CD14-positive monocyte (primary cell): ENCODE data around the gene ROBO2. TPM values are rescaled to one million over a fixed set of nuclear protein-coding genes. Genes with fewer than 3 reads are reported as not detected.

ENCODE experiments used
- DNase-seq, 3 donors: peaks; one replicate each; pipeline ENCODE4 v3.0.0-alpha.2; 2011 to 2022
- H2AFZ ChIP-seq: 2 replicates; pipeline ENCODE4 v1.6.0; 2012; ENCODE audit warnings: mild to moderate bottlenecking, low read depth, low read length, inconsistent platforms; ENCODE audit not compliant: insufficient read depth, poor library complexity, severe bottlenecking
- H3K27ac ChIP-seq, 2 donors: 1 replicate in 1 of 2; 2 replicates in 1 of 2; pipeline ENCODE4 v1.5.1; 2012 to 2013; ENCODE audit warnings: low read length in 2 of 2, control low read depth in 1 of 2, inconsistent platforms in 1 of 2, low read depth in 1 of 2, mild to moderate bottlenecking in 1 of 2
- H3K27me3 ChIP-seq, 2 donors: one replicate each; pipeline versions ENCODE4 v1.6.0 to v1.6.1; 2011 to 2013; ENCODE audit warnings: low read length in 2 of 2; ENCODE audit not compliant: control insufficient read depth in 2 of 2, insufficient read depth in 2 of 2
- H3K36me3 ChIP-seq, 2 donors: replicated peaks in 1 of 2; 1 replicate in 1 of 2; 2 replicates in 1 of 2; pipeline versions ENCODE4 v1.5.1 to v1.6.1; 2012 to 2013; ENCODE audit warnings: low read length in 2 of 2, control low read depth in 1 of 2, inconsistent platforms in 1 of 2, mild to moderate bottlenecking in 1 of 2; ENCODE audit not compliant: insufficient read depth in 2 of 2, control insufficient read depth in 1 of 2
- H3K4me1 ChIP-seq, 2 donors: 1 replicate in 1 of 2; 2 replicates in 1 of 2; pipeline versions ENCODE4 v1.5.1 to v1.6.1; 2012 to 2013; ENCODE audit warnings: low read length in 2 of 2, control low read depth in 1 of 2, inconsistent platforms in 1 of 2, mild to moderate bottlenecking in 1 of 2, moderate library complexity in 1 of 2; ENCODE audit not compliant: insufficient read depth in 2 of 2, control insufficient read depth in 1 of 2
- H3K4me2 ChIP-seq: replicated peaks from 2 replicates; pipeline ENCODE3; 2012; ENCODE audit warnings: low read length, moderate library complexity, mild to moderate bottlenecking; ENCODE audit not compliant: poor library complexity, severe bottlenecking; ENCODE audit errors: extremely low read depth
- H3K4me3 ChIP-seq, 3 experiments: fragments of 200-600 bp in 1 of 3; sonication (generic) in 1 of 3; replicated peaks in 1 of 3; 1 replicate in 2 of 3; 2 replicates in 1 of 3; pipeline ENCODE4 v1.5.1; 2011 to 2013; ENCODE audit warnings: low read length in 3 of 3, mild to moderate bottlenecking in 3 of 3, control low read depth in 2 of 3, low read depth in 2 of 3, inconsistent platforms in 1 of 3, moderate library complexity in 1 of 3
- H3K79me2 ChIP-seq: 2 replicates; pipeline ENCODE4 v1.6.0; 2012; ENCODE audit warnings: mild to moderate bottlenecking, control low read depth, inconsistent platforms, low read length, moderate library complexity; ENCODE audit not compliant: insufficient read depth
- H3K9ac ChIP-seq: 2 replicates; pipeline ENCODE4 v1.6.0; 2017; ENCODE audit warnings: low read length, mild to moderate bottlenecking; ENCODE audit not compliant: insufficient read depth, poor library complexity, severe bottlenecking
- H3K9me3 ChIP-seq, 2 donors: replicated peaks in 1 of 2; 1 replicate in 1 of 2; 2 replicates in 1 of 2; pipeline versions ENCODE4 v1.5.1 to v1.6.1; 2012 to 2013; ENCODE audit warnings: low read length in 2 of 2, control low read depth in 1 of 2; ENCODE audit not compliant: control insufficient read depth in 1 of 2, insufficient read depth in 1 of 2
- H4K20me1 ChIP-seq: 2 replicates; pipeline ENCODE4 v1.6.0; 2012; ENCODE audit warnings: mild to moderate bottlenecking, low read length, control low read depth, moderate library complexity; ENCODE audit not compliant: insufficient read depth
- H3K27ac Mint-ChIP-seq, 7 donors: one replicate each; pipeline ENCODE4 v1.8.0; 2020; ENCODE audit warnings: mild to moderate bottlenecking in 7 of 7, mixed read lengths in 7 of 7, moderate library complexity in 6 of 7, inconsistent platforms in 2 of 7
- H3K27me3 Mint-ChIP-seq, 3 donors: one replicate each; pipeline ENCODE4 v1.8.0; 2021 to 2022; ENCODE audit warnings: low read depth in 3 of 3, mild to moderate bottlenecking in 3 of 3, mixed read lengths in 3 of 3, moderate library complexity in 3 of 3, inconsistent platforms in 1 of 3
- H3K36me3 Mint-ChIP-seq, 2 donors: one replicate each; pipeline ENCODE4 v1.8.0; 2020; ENCODE audit warnings: mixed read lengths in 2 of 2, inconsistent platforms in 1 of 2, mild to moderate bottlenecking in 1 of 2
- H3K4me1 Mint-ChIP-seq: one replicate; pipeline ENCODE4 v1.8.0; 2020; ENCODE audit warnings: mild to moderate bottlenecking, mixed read lengths
- H3K4me3 Mint-ChIP-seq, 2 donors: one replicate each; pipeline ENCODE4 v1.8.0; 2020; ENCODE audit warnings: mild to moderate bottlenecking in 2 of 2, mixed read lengths in 2 of 2, moderate library complexity in 1 of 2
- H3K9me3 Mint-ChIP-seq, 7 donors: one replicate each; pipeline ENCODE4 v1.8.0; 2020 to 2022; ENCODE audit warnings: mixed read lengths in 7 of 7, mild to moderate bottlenecking in 6 of 7, moderate library complexity in 6 of 7, inconsistent platforms in 2 of 7
- CTCF ChIP-seq: fragments of 200-600 bp; IDR thresholded peaks from one replicate; pipeline ENCODE4 v1.8.0; 2022; ENCODE audit warnings: antibody characterized with exemption, mild to moderate bottlenecking
- WGBS: methylation state at CpG from one replicate; pipeline ENCODE4 v1.1.5; 2013; ENCODE audit warnings: missing lambda C conversion rate; ENCODE audit not compliant: insufficient coverage; 5-methylcytosine and 5-hydroxymethylcytosine counted together
- intact Hi-C, 2 donors: fragments of 100-400 bp; cut with micrococcal nuclease; formaldehyde crosslinking; loops; one replicate each; pipeline versions ENCODE4 v1.15.0 to v1.15.1; 2023
- polyA plus RNA-seq, 3 donors: library from polyadenylated mRNA; depleted of rRNA in 1 of 3; unstranded in 2 of 3; stranded (reverse) in 1 of 3; fragments of 300-500 nt in 2 of 3; fragments of >200 nt in 1 of 3; fragmentation: Illumina TruSeq in 2 of 3; gene quantifications; 1 replicate in 2 of 3; 2 replicates in 1 of 3; pipeline ENCODE4 v1.2.3, GENCODE V29; 2012 to 2021

The ROBO2 gene
- polyA plus RNA-seq, 3 donors = not detected

GRCh38 chr3:77251136-77251535 is 211.2 kb downstream of the ROBO2 start:
- no peak for TF ChIP-seq CTCF
- Histone ChIP-seq H3K36me3 (no peaks in the 10 kb centered on the region), H3K27me3 (no peaks in the 10 kb centered on the region), H4K20me1 (no peaks in the 10 kb centered on the region), H3K4me2 (no peak overlapping the region), H2AFZ (no peak overlapping the region), H3K9me3 (no peaks in the 10 kb centered on the region), H3K79me2 (no peaks in the 10 kb centered on the region), H3K9ac (no peak overlapping the region), H3K4me1 (no peaks in the 10 kb centered on the region), H3K4me3 (no peak overlapping the region), H3K27ac (no peak overlapping the region)
- H3K9me3 Mint-ChIP-seq = peaks cover 0 to 4% (median 0%) of the 10 kb centered on the region in 7 donors
- 81% methylated on average over 6 of the region's 7 CpGs for WGBS
- no peaks in the 10 kb centered on the region for H3K4me1 Mint-ChIP-seq
- intact Hi-C loops = no loop called here
- no peak overlapping the region for H3K4me3 Mint-ChIP-seq
- H3K27me3 Mint-ChIP-seq = peaks cover 0 to 2% (median 0%) of the 10 kb centered on the region in 3 donors
- no peaks in the 10 kb centered on the region for H3K36me3 Mint-ChIP-seq
- H3K27ac Mint-ChIP-seq = no peak overlapping the region
- DNase-seq = no peak

GRCh38 chr3:77254967-77255831 is 215.3 kb downstream of the ROBO2 start:
- no peak overlapping the region for H3K4me2 ChIP-seq
- no CpG with 5 or more reads among the region's 3 CpGs for WGBS

More at GRCh38 chr3:77254967-77255831, 215.3 kb downstream of the ROBO2 start:
- TF ChIP-seq CTCF = peak; percentile 43
- Mint-ChIP-seq H3K9me3 (no peaks in the 10 kb centered on the region), H3K27ac (no peak overlapping the region), H3K27me3 (peaks cover 0 to 2% (median 0%) of the 10 kb centered on the region in 3 donors), H3K36me3 (no peaks in the 10 kb centered on the region), H3K4me3 (no peak overlapping the region), H3K4me1 (no peaks in the 10 kb centered on the region)
- H3K27ac ChIP-seq = no peak overlapping the region
- no peak overlapping the region for H2AFZ ChIP-seq
- no peaks in the 10 kb centered on the region for H4K20me1 ChIP-seq
- intact Hi-C loops = no loop called here
- H3K4me3 ChIP-seq = no peak overlapping the region
- H3K9me3 ChIP-seq = no peaks in the 10 kb centered on the region
- H3K4me1 ChIP-seq = no peaks in the 10 kb centered on the region
- H3K79me2 ChIP-seq = no peaks in the 10 kb centered on the region
- no peak overlapping the region for H3K9ac ChIP-seq
- peak in 1 of 3 donors; percentile 6 for DNase-seq
- no peaks in the 10 kb centered on the region for H3K36me3 ChIP-seq
- H3K27me3 ChIP-seq = no peaks in the 10 kb centered on the region
